HG03457 (cell line): Measurements from ENCODE around the gene UGT1A6.

Experiments used
- ATAC-seq: cut with Tn5 transposase; IDR thresholded peaks from one replicate; pipeline ENCODE4 v1.9.1; 2021; ENCODE audit warnings: moderate number of reproducible peaks; ENCODE audit not compliant: unreplicated experiment

UGT1A6 gene

DNA sequence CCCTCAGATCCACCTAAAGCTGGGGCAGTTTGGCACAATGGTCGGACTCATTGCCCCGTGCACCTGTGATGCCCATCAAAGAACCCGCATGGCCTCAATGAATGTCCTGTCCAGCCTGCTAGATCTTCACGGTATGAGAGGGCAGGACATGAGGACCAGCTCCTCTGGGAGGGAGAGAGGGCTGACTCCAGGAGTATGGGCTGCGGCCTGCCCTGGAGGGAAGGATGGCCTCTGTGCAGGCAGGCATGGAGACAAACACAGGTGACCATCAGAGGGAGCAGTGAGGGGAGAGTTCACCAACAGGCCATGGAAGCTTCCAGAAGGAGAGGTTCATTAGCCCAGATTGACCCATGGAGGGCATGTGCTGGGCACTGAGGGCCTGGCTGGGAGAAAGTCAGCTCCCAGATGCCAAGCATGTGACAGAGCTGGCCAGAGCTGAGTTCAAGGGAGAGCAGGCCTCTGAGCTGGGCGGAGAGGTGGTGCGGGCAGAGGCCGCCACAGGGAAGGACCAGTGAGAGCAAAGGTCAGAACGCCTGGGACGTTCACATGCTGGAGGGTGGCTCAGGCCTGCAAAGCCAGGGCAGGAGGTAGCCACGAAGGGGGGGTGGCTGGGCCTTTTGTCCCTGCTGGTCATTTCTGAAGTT, 125.4 kb downstream of the UGT1A6 start:
- no peak for ATAC-seq

DNA sequence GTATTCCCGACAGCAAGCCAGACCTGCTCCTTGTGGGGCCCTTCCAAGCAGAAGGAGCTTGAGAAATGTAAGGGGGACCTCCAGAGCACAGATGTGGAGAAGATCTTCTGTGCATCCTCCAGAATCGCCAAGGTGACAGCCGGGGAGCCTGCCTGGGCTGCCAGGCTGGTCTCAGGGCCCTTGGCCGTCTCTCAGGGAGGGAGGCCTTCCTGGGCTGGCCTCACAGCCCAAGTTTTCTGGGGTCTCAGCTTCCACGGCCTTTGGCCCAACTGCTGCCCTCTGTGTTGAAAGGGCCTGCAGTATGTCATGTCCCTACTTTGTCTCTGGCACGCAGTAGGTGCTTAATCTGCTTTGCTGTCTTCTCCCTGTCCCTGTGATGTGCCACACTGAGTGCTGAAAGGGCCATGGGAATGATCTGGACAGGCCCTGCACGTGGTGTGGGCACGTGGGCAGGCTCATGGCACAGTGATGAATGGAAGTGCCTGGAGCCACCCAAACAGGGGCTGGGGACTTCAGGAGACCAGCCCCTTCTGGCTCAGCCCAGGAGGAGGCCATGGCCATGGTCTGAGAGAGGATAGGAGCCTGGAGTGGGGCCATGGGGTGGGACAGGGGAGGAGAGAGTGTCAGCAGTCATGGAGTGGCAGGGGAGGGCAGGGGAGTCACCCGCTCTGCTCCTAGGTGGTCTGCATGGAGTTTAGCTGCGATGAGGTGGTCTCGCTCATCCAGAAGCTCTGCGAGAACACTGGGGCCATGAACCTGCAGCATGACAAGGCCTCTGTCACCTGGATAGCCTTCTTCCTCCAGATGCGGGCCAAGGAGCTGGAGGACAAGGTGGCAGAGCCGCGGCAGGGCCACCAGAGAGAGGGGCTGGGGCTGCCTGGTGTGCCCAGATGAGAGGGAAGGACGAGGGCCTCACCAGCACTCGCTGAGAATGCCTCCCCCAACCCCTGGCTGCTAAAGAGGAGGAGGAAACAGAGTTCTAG, 126.2 kb downstream of the UGT1A6 start:
- no peak for ATAC-seq

DNA sequence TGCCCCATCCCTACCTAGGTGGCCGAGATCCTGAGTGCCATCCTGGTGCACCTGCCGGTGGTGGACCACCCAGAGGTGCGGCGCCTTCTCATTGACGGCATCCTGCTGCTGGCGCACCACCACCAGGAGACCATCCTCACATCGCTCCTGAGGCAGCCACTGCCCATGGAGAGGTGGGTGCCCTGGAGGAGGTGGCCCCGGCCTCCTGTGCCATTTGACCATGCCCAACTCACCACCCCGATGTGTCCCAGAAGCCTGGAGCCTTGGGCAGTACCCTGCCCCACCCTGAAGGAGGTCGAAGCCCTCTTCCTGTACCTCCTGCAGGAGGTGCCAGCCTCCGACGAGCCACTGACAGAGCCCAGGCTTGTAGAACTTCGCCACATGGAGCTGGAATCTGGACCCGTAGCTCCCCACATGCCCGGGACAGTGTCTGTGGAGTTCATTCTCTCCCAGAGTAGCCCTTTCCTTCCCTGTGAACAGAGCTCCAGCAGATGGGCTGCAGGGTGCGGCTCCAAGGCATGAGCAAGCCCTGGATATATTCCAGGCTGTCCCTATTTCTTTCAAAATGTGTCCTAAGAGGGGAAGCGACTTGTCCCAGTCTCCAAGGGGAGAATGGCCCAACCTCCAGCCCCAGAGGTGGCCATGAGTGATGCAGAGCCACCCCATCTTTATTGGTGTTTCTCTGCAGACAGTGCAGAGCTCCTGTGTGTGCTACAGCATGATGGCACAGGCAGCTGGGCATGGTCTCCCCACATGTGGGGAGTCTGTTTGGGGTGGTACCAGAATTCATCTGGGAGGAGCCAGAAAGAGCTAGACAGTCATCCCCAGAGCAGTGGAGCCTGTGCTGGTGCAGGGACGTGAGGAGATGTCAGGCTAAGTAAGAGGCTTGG, 127.4 kb downstream of the UGT1A6 start:
- ATAC-seq, result no peak

DNA sequence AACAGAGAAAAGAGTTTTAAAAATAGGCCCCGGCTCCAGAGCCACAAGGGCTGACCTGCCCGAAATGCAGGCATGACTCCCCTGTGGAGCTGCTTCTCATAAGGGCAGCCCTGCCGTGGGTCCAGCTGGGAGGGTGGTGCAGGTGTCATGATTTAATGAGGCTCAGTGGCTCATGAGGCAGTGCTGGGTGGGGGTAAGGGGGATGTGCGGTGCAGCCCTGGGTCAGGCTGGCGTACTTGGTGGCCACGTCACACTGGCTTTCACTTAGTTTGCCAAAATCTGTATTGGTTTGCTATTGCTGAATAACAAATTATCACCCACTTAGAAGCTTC, 128.1 kb downstream of the UGT1A6 start:
- ATAC-seq, result no peak

DNA sequence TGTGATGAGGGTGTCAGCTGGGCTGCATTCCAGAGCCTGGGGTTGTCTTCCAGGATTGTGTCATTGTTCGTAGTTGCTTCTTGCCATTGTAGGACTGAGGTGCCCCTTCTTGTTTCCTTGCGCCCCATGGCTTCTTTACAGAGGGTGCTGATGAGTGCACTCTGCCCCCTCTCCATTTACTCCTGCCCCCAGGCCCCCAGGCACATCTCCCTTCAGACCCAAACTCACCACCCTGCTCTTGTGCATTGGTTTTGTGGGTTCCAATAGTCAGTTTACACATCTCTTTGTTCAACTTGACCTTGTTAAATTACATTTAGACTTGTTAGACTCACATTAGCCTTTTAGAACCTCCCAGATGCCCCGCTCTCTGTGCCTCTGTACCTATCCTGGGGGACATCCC, 128.5 kb downstream of the UGT1A6 start:
- no peak for ATAC-seq

DNA sequence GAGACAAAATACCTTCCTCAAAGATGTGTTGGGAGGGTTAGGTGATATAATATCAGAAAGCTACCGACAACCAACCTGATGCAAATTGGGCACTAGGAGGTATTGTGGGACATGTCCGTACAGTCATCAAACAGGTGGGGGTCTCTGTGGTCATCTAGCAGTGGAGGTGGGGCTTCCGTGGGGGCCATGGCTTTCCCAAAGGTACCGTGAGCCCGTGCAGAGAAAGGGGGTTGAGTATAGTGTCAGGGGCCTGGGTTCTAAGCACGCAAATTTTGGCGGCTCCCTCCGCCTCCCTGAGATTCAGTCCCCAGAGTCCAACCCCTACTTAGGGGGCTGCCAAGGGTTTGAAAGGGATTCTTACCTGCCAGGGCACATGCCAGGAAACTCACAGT, 129.0 kb downstream of the UGT1A6 start:
- ATAC-seq, result no peak

DNA sequence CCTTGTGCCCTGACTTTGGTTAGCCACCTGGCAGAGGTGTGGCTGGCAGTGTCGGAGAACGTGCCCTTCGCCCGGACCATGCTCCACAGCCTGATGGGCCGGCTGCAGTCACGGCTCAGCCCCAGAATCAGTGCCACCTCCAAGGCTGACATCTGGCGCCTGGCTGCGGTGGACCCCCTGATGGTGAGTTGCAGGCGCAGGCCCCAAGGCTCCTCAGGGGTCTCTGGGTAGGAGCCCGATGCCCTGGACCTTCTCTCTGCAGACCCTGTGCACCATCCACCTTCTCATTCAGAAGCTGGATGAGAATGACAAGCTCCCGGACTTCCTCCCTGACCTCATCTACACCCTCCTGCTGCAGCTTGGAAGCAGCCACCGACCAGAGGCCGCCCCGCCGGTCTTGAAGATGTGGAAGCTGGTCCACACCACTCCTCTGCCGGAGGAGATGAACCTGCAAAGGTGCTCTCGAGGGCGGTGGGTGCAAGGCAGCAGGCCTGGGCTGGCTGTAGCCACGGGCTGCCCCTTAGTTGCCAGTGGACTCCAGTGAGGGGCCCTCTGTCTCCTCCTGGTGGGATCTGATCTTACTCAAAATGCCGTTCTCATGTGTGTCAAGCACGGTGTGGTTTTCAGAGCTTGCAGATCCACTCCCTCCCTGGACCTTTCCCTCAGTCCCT, 129.5 kb downstream of the UGT1A6 start:
- no peak for ATAC-seq
